Ishikawa (cell line): ENCODE results near the gene DCST2.

Source experiments
- CEBPB ChIP-seq: IDR thresholded peaks from 2 replicates; pipeline ENCODE4 v1.6.1; 2012
- CREB1 ChIP-seq: IDR thresholded peaks from 2 replicates; pipeline ENCODE4 v1.6.1; 2012; ENCODE audit warnings: low read depth
- EGR1 ChIP-seq: IDR thresholded peaks from 2 replicates; pipeline ENCODE4 v1.6.1; 2012
- EP300 ChIP-seq: IDR thresholded peaks from 2 replicates; pipeline ENCODE4 v1.6.1; 2012; ENCODE audit warnings: borderline replicate concordance
- FOXM1 ChIP-seq: IDR thresholded peaks from 2 replicates; pipeline ENCODE4 v1.6.1; 2012; ENCODE audit warnings: low read depth, borderline replicate concordance
- MAX ChIP-seq: IDR thresholded peaks from 2 replicates; pipeline ENCODE4 v1.6.1; 2012
- NFIC ChIP-seq: IDR thresholded peaks from 2 replicates; pipeline ENCODE4 v1.6.1; 2012
- RAD21 ChIP-seq: IDR thresholded peaks from 2 replicates; pipeline ENCODE4 v1.6.1; 2012; ENCODE audit warnings: low read depth
- REST ChIP-seq: IDR thresholded peaks from 2 replicates; pipeline ENCODE4 v1.6.1; 2012; ENCODE audit warnings: low read depth, mild to moderate bottlenecking
- TAF1 ChIP-seq: IDR thresholded peaks from 2 replicates; pipeline ENCODE4 v1.6.1; 2012; ENCODE audit warnings: low read depth, mild to moderate bottlenecking
- TCF12 ChIP-seq: IDR thresholded peaks from 2 replicates; pipeline ENCODE4 v1.6.1; 2012; ENCODE audit warnings: low read depth
- TEAD4 ChIP-seq: IDR thresholded peaks from 2 replicates; pipeline ENCODE4 v1.6.1; 2012
- YY1 ChIP-seq: IDR thresholded peaks from 2 replicates; pipeline ENCODE4 v1.6.1; 2012; ENCODE audit warnings: low read depth
- ZBTB7A ChIP-seq: IDR thresholded peaks from 2 replicates; pipeline ENCODE4 v1.6.1; 2012; ENCODE audit warnings: low read depth
- TF ChIP-seq, protein P1 (sequence below): IDR thresholded peaks from 2 replicates; pipeline ENCODE4 v1.6.1; 2012

Gene DCST2

GRCh38 chr1:154988058-154988954, 45.3 kb downstream of the DCST2 start:
- no peak for TF ChIP-seq YY1
- TF ChIP-seq MAX: no peak
- TF ChIP-seq TEAD4: no peak
- no peak for TF ChIP-seq CREB1
- TF ChIP-seq EP300: no peak

- no peak for TF ChIP-seq TEAD4
- TF ChIP-seq EP300: no peak
These were observed 46.3 kb downstream of the DCST2 start for GRCh38 chr1:154987326-154987725.

- no peak for TF ChIP-seq TCF12
These were observed 49.7 kb downstream of the DCST2 start for GRCh38 chr1:154983776-154984466.

DNA sequence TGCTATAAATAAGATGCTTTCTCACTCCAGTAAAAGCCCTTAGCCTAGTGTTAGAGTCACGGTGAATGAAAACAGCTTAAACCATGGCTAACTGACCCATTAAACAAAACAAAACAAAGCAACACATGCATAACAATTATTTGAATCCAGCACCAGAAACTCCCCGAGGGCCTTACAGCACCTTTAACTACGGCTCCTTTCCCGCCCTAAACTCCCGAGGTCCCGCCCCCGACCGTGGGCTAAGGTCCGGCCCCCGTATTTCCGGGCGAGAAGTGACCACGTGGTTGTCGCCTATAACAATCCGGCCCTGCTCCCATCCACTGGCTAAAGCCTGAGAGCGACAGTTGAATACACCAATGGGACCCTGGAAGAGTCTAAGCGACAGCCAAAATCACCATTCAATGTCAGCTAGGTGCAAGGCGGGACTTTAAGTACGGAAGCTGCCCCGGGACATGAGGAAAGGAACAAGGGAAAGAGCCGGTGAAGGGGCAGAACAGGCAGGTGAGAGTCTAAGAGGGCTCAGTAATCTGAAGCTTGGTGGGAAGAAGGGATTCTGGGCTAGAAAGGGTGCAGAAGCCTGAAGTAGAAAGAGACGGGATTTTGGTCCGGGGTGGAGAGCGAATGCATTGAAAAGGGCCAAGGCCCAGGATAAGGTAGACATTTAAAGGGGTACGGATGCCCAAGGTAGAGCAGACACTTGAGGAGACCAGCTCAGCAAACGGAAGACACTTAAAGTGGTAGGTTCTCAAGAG, 50.5 kb downstream of the DCST2 start, which contains the start of gene FLAD1:
TSS of gene FLAD1 (plus strand) at position 448 of the 752 bp plus-strand sequence. CDS start 351 bp downstream, outside the sequence.
- TF ChIP-seq, protein P1, sequence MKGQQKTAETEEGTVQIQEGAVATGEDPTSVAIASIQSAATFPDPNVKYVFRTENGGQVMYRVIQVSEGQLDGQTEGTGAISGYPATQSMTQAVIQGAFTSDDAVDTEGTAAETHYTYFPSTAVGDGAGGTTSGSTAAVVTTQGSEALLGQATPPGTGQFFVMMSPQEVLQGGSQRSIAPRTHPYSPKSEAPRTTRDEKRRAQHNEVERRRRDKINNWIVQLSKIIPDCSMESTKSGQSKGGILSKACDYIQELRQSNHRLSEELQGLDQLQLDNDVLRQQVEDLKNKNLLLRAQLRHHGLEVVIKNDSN: peak; percentile 96
- TF ChIP-seq EGR1 (0 out of 2 replicates have a peak, but pooled peaks have one; percentile 46), FOXM1 (peak; percentile 70; the same call in 1 of the 2 replicates), NFIC (no peak), ZBTB7A (no peak), MAX (peak; percentile 96), TAF1 (peak; percentile 77), CREB1 (peak; percentile 38; the same call in 1 of the 2 replicates)

GRCh38 chr1:154982341-154982740, 51.2 kb downstream of the DCST2 start:
- no peak for TF ChIP-seq NFIC
- TF ChIP-seq TAF1: no peak
- no peak for TF ChIP-seq EP300
- TF ChIP-seq, protein P1: no peak
- TF ChIP-seq ZBTB7A: no peak
- no peak for TF ChIP-seq CEBPB
- no peak for TF ChIP-seq YY1
- TF ChIP-seq REST: no peak
- no peak for TF ChIP-seq TCF12
- TF ChIP-seq MAX: no peak
- no peak for TF ChIP-seq RAD21
- TF ChIP-seq TEAD4: no peak
- no peak for TF ChIP-seq FOXM1
- no peak for TF ChIP-seq CREB1
- TF ChIP-seq EGR1: no peak

DNA sequence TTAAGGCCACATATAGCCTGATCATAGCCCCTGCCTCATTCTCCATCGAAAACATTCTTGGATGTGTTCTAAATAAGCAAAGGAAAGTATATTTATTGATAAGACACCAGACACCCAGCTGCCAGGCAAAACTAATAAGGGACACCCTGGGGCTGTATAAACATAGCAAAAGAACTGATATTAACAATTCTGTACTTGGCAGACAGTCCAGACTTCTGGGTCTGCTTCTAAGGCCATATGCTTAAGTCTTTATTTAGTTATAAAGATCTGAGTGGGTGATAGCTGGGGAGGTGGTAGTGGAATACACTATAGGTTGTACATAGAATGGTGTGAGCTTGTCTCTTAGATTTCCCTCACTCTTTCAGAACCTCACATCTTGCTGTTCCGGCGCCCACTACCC, 55.2 kb downstream of the DCST2 start:
- TF ChIP-seq EGR1 (no peak), MAX (no peak), ZBTB7A (no peak), EP300 (no peak), RAD21 (no peak), TAF1 (no peak), YY1 (no peak), FOXM1 (no peak), TEAD4 (no peak), NFIC (no peak), CREB1 (no peak), CEBPB (no peak), REST (no peak), TCF12 (no peak)
- TF ChIP-seq, protein P1: no peak
